HL-60 (cell line): ENCODE data around the gene PRSS27.

Source experiments
- DNase-seq, 2 experiments: peaks; one replicate each; pipeline ENCODE4 v3.0.0-alpha.2; 2010 to 2020; ENCODE audit warnings: low read depth in 1 of 2, low spot score in 1 of 2
- H3K27ac ChIP-seq: fragments of 250-450 bp; sonication (Bioruptor Pico); replicated peaks from 2 replicates; pipeline ENCODE4 v1.5.1; 2020; ENCODE audit warnings: mild to moderate bottlenecking, moderate library complexity
- H3K27me3 ChIP-seq: fragments of 250-450 bp; sonication (Bioruptor Pico); 2 replicates; pipeline ENCODE4 v1.5.1; 2021; ENCODE audit warnings: mild to moderate bottlenecking, moderate library complexity; ENCODE audit not compliant: insufficient read depth, poor library complexity, severe bottlenecking
- H3K4me3 ChIP-seq: replicated peaks from 2 replicates; pipeline ENCODE4 v1.5.1; 2011; ENCODE audit warnings: mild to moderate bottlenecking, control low read depth, low read length; ENCODE audit not compliant: insufficient read depth
- CTCF ChIP-seq: IDR thresholded peaks from one replicate; pipeline ENCODE4 v1.5.1; 2011; ENCODE audit warnings: low read length, control low read depth, inconsistent platforms; ENCODE audit not compliant: insufficient read depth
- GABPA ChIP-seq: IDR thresholded peaks from 2 replicates; pipeline ENCODE4 v1.6.1; 2012; ENCODE audit warnings: low read depth
- POLR2AphosphoS5 ChIP-seq: IDR thresholded peaks from 2 replicates; pipeline ENCODE4 v1.6.1; 2012; ENCODE audit warnings: low read depth
- REST ChIP-seq: IDR thresholded peaks from 2 replicates; pipeline ENCODE4 v1.6.1; 2012; ENCODE audit warnings: low read depth; ENCODE audit not compliant: insufficient replicate concordance
- SPI1 ChIP-seq: IDR thresholded peaks from 2 replicates; pipeline ENCODE4 v1.6.1; 2012; ENCODE audit warnings: low read depth, mild to moderate bottlenecking, borderline replicate concordance

PRSS27 gene

GRCh38 chr16:2761472-2761871 is 41.4 kb upstream of the PRSS27 start:
- TF ChIP-seq REST: no peak
- TF ChIP-seq POLR2AphosphoS5: no peak
- TF ChIP-seq SPI1: no peak
- TF ChIP-seq GABPA: no peak
- DNase-seq: peak in 1 of 2 experiments; percentile 25
- no peak overlapping the region for H3K4me3 ChIP-seq
- H3K27me3 ChIP-seq: no peaks in the 10 kb centered on the region
- no peak overlapping the region for H3K27ac ChIP-seq

- no peaks in the 10 kb centered on the region for H3K27me3 ChIP-seq
- H3K27ac ChIP-seq: no peak overlapping the region
- peak in 1 of 2 experiments; percentile 17 for DNase-seq
- H3K4me3 ChIP-seq: no peak overlapping the region
- TF ChIP-seq GABPA: no peak
- no peak for TF ChIP-seq SPI1
- no peak for TF ChIP-seq POLR2AphosphoS5
- no peak for TF ChIP-seq CTCF
- TF ChIP-seq REST: no peak
These were observed 37.3 kb upstream of the PRSS27 start for GRCh38 chr16:2757344-2757743.

- DNase-seq: peak in 1 of 2 experiments; percentile 26
These were observed 36.4 kb upstream of the PRSS27 start for GRCh38 chr16:2756288-2757015.

More at GRCh38 chr16:2756288-2757015, 36.4 kb upstream of the PRSS27 start:
- no peak for TF ChIP-seq GABPA
- no peak for TF ChIP-seq SPI1
- TF ChIP-seq REST: no peak
- TF ChIP-seq CTCF: no peak
- TF ChIP-seq POLR2AphosphoS5: no peak
- no peak overlapping the region for H3K27ac ChIP-seq
- H3K4me3 ChIP-seq: no peak overlapping the region
- H3K27me3 ChIP-seq: no peaks in the 10 kb centered on the region
